ENCODE results near the gene FOXN4. TPM values are rescaled to one million over a fixed set of nuclear protein-coding genes. Genes with fewer than 3 reads are reported as not detected.

The FOXN4 gene
- polyA plus RNA-seq, 1 donor (not counting 4 experiments of a cell fraction or from before 2014, with no cell fraction given) = not detected

DNA sequence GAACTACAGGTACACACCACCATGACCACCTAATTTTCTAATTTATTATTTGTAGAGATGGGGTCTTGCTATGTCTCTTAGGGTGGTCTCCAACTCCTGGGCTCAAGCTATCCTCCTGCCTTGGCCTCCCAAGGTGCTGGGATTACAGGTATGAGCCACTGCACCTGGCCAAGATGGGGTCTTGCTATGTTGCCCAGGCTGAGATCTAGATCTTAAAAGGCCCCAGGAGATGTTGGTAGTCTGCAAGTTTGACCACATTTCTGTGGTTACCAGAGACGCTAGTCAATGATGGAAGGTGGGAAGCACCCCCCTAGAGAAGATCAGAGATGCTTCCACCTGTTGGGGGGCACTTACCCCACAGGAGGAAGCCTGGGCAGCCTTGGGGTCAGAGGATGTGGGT lies 34.7 kb downstream of the FOXN4 start:
- H3K27me3 ChIP-seq (ENCODE audit: control insufficient read depth, extremely low read depth, insufficient read depth, low read length) = no peaks in the 10 kb centered on the region
- H3K36me3 ChIP-seq (ENCODE audit: control insufficient read depth in 2 of 2, extremely low read depth in 1 of 2, insufficient read depth in 2 of 2, low read length in 2 of 2) = no peaks in the 10 kb centered on the region
- H3K9me1 ChIP-seq (ENCODE audit: control insufficient read depth, extremely low read depth, insufficient read depth, low read length) = no peaks in the 10 kb centered on the region
- dilution Hi-C loops (cut with MboI; ENCODE audit: extremely low pct_ligation_motif_present, low sequenced_read_pairs) = no loop called here
- DNase-seq (ENCODE audit: low read depth, low spot score) (no peak), FAIRE-seq (no peak)
- H2AFZ ChIP-seq (ENCODE audit: control insufficient read depth, low read length) = no peak overlapping the region
- H4K20me1 ChIP-seq (ENCODE audit: control insufficient read depth, extremely low read depth, insufficient read depth, low read length) = no peaks in the 10 kb centered on the region
- H3K27ac ChIP-seq (ENCODE audit: control insufficient read depth, insufficient read depth, low read length) = no peak overlapping the region
- H3K9ac ChIP-seq (ENCODE audit: control insufficient read depth, extremely low read depth, insufficient read depth, low read length) = no peak overlapping the region
- H3K4me3 ChIP-seq (ENCODE audit: control insufficient read depth in 2 of 3, extremely low read depth in 1 of 3, insufficient read depth in 2 of 3, low read depth in 1 of 3, low read length in 3 of 3) = no peak overlapping the region
- H3K4me2 ChIP-seq (ENCODE audit: control insufficient read depth, extremely low read depth, insufficient read depth, low read depth, low read length) = no peak overlapping the region
- TF ChIP-seq EZH2 (IDR thresholded peaks at IDR 0.05; ENCODE audit: low read length) = no peak
- TF ChIP-seq, protein P1, sequence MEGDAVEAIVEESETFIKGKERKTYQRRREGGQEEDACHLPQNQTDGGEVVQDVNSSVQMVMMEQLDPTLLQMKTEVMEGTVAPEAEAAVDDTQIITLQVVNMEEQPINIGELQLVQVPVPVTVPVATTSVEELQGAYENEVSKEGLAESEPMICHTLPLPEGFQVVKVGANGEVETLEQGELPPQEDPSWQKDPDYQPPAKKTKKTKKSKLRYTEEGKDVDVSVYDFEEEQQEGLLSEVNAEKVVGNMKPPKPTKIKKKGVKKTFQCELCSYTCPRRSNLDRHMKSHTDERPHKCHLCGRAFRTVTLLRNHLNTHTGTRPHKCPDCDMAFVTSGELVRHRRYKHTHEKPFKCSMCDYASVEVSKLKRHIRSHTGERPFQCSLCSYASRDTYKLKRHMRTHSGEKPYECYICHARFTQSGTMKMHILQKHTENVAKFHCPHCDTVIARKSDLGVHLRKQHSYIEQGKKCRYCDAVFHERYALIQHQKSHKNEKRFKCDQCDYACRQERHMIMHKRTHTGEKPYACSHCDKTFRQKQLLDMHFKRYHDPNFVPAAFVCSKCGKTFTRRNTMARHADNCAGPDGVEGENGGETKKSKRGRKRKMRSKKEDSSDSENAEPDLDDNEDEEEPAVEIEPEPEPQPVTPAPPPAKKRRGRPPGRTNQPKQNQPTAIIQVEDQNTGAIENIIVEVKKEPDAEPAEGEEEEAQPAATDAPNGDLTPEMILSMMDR (optimal IDR thresholded peaks at IDR 0.05 in 1 of 3, IDR thresholded peaks at IDR 0.05 in 1 of 3, conservative IDR thresholded peaks at IDR 0.05 in 1 of 3; ENCODE audit: extremely low read depth in 1 of 3, insufficient read depth in 2 of 3, low read length in 3 of 3) = no peak
- no peaks in the 10 kb centered on the region for H3K9me3 ChIP-seq (ENCODE audit: control insufficient read depth, low read depth, low read length)
- H3K79me2 ChIP-seq (ENCODE audit: control insufficient read depth, insufficient read depth, low read length) = no peaks in the 10 kb centered on the region
- no peaks in the 10 kb centered on the region for H3K4me1 ChIP-seq (ENCODE audit: control insufficient read depth, extremely low read depth, insufficient read depth, low read length)

- Histone ChIP-seq H3K27ac (ENCODE audit: control insufficient read depth, insufficient read depth, low read length) (no peak overlapping the region), H3K9me3 (ENCODE audit: control insufficient read depth, low read depth, low read length) (no peaks in the 10 kb centered on the region), H4K20me1 (ENCODE audit: control insufficient read depth, extremely low read depth, insufficient read depth, low read length) (no peaks in the 10 kb centered on the region), H3K9ac (ENCODE audit: control insufficient read depth, extremely low read depth, insufficient read depth, low read length) (no peak overlapping the region), H3K79me2 (ENCODE audit: control insufficient read depth, insufficient read depth, low read length) (no peaks in the 10 kb centered on the region), H3K4me1 (ENCODE audit: control insufficient read depth, extremely low read depth, insufficient read depth, low read length) (no peaks in the 10 kb centered on the region), H3K4me3 (ENCODE audit: control insufficient read depth in 2 of 3, extremely low read depth in 1 of 3, insufficient read depth in 2 of 3, low read depth in 1 of 3, low read length in 3 of 3) (no peak overlapping the region), H3K9me1 (ENCODE audit: control insufficient read depth, extremely low read depth, insufficient read depth, low read length) (no peaks in the 10 kb centered on the region), H3K27me3 (ENCODE audit: control insufficient read depth, extremely low read depth, insufficient read depth, low read length) (no peaks in the 10 kb centered on the region), H2AFZ (ENCODE audit: control insufficient read depth, low read length) (no peak overlapping the region), H3K4me2 (ENCODE audit: control insufficient read depth, extremely low read depth, insufficient read depth, low read depth, low read length) (no peak overlapping the region), H3K36me3 (ENCODE audit: control insufficient read depth in 2 of 2, extremely low read depth in 1 of 2, insufficient read depth in 2 of 2, low read length in 2 of 2) (no peaks in the 10 kb centered on the region)
- dilution Hi-C loops (cut with MboI; ENCODE audit: extremely low pct_ligation_motif_present, low sequenced_read_pairs) = no loop called here
- no peak for DNase-seq (ENCODE audit: low read depth, low spot score)
- no peak for FAIRE-seq
- no peak for TF ChIP-seq EZH2 (IDR thresholded peaks at IDR 0.05; ENCODE audit: low read length)
- TF ChIP-seq, protein P1 (optimal IDR thresholded peaks at IDR 0.05 in 1 of 3, IDR thresholded peaks at IDR 0.05 in 1 of 3, conservative IDR thresholded peaks at IDR 0.05 in 1 of 3; ENCODE audit: extremely low read depth in 1 of 3, insufficient read depth in 2 of 3, low read length in 3 of 3) = no peak
Measured at GRCh38 chr12:109273354-109273753, 35.7 kb downstream of the FOXN4 start.

Data from keratinocyte (primary cell).